ENCODE measurements around the gene UST. TPM values are rescaled to one million over a fixed set of nuclear protein-coding genes. Genes with fewer than 3 reads are reported as not detected.

The UST gene
- total and polyA plus RNA-seq, 9 of the 15 experiments (the other 6 are each of a cell fraction or from before 2014, with no cell fraction given) = 0.04 to 0.10 TPM; not detected in 7

GRCh38 chr6:148822819-148823218 lies 76.0 kb downstream of the UST start:
- ChIA-PET CTCF (ENCODE audit: low intra/inter-chr PET ratio) (no interaction called here), POLR2A (no interaction called here)
- BruUV-seq (replicated peaks) = no TSS peak
- Histone ChIP-seq H3K27ac (ENCODE audit: extremely low read depth, low read depth, low read length) (no peak overlapping the region), H4K20me1 (replicated peaks; ENCODE audit: control insufficient read depth, insufficient read depth, low read length) (no peaks in the 10 kb centered on the region), H3K9ac (ENCODE audit: insufficient read depth in 1 of 2, low read depth in 2 of 2, low read length in 2 of 2) (no peak overlapping the region), H3K4me2 (ENCODE audit: insufficient read depth, low read length) (no peak overlapping the region), H3K9me1 (ENCODE audit: control insufficient read depth, insufficient read depth, low read length) (no peaks in the 10 kb centered on the region), H3K79me2 (ENCODE audit: control insufficient read depth, insufficient read depth, low read length) (no peaks in the 10 kb centered on the region), H3K9me3 (replicated peaks; ENCODE audit: control insufficient read depth, insufficient read depth, low read depth, low read length) (no peaks in the 10 kb centered on the region), H3K4me3 (no peak overlapping the region), H2AFZ (ENCODE audit: low read depth, low read length) (no peak overlapping the region), H3K36me3 (ENCODE audit: control insufficient read depth, insufficient read depth, low read length) (no peaks in the 10 kb centered on the region), H3K27me3 (ENCODE audit: control insufficient read depth in 2 of 2, insufficient read depth in 2 of 2, low read length in 2 of 2) (no peaks in the 10 kb centered on the region; a peak in 1 of 5 replicates), H3K4me1 (replicated peaks in 1 of 2; ENCODE audit: control insufficient read depth in 2 of 2, insufficient read depth in 2 of 2, low read length in 2 of 2) (no peaks in the 10 kb centered on the region)
- intact Hi-C loops (cut with micrococcal nuclease) (no loop called here), in situ Hi-C loops (cut with MboI) (no loop called here)
- no peak for FAIRE-seq
- no peak for TF ChIP-seq POLR2B (IDR thresholded peaks at IDR 0.05; ENCODE audit: low read depth, partially characterized antibody)
- no peak for TF ChIP-seq KHSRP (IDR thresholded peaks at IDR 0.05)
- no peak for TF ChIP-seq ZNF212 (CRISPR knock-in tag; IDR thresholded peaks at IDR 0.05)
- no peak for TF ChIP-seq LCOR (CRISPR knock-in tag; IDR thresholded peaks at IDR 0.05)
- TF ChIP-seq MNT (conservative IDR thresholded peaks at IDR 0.05) = no peak
- TF ChIP-seq FOXA1 (IDR thresholded peaks at IDR 0.05; ENCODE audit: borderline replicate concordance) = no peak
- TF ChIP-seq SPI1 (IDR thresholded peaks at IDR 0.05; ENCODE audit: borderline replicate concordance, low read depth, low read length) = no peak
- no peak for TF ChIP-seq ZC3H4 (CRISPR knock-in tag; IDR thresholded peaks at IDR 0.05; ENCODE audit: borderline replicate concordance)
- TF ChIP-seq DACH1 (IDR thresholded peaks at IDR 0.05; ENCODE audit: partially characterized antibody) = no peak
- TF ChIP-seq ARID4B (CRISPR knock-in tag; IDR thresholded peaks at IDR 0.05) = no peak
- no peak for TF ChIP-seq PHTF2 (CRISPR knock-in tag; IDR thresholded peaks at IDR 0.05)
- TF ChIP-seq NFRKB (IDR thresholded peaks at IDR 0.05; ENCODE audit: low read depth) = no peak
- no peak for TF ChIP-seq ZBTB7A (IDR thresholded peaks at IDR 0.05; ENCODE audit: borderline replicate concordance, control insufficient read depth, low read depth, low read length)
- no peak for DNase-seq (ENCODE audit: extremely low read depth in 1 of 4, low spot score in 3 of 4)
- no peak for ATAC-seq
